Fibroblast of the aortic adventitia (primary cell): Measurements from ENCODE around the gene RPL29. TPM values are rescaled to one million over a fixed set of nuclear protein-coding genes. Genes with fewer than 3 reads are reported as not detected.

Experiments used
- DNase-seq: peaks from one replicate; pipeline ENCODE4 v3.0.0-alpha.2; 2010; ENCODE audit warnings: low read depth
- H3K4me3 ChIP-seq: 2 replicates; pipeline ENCODE4 v1.5.1; 2011; ENCODE audit warnings: low read depth, mild to moderate bottlenecking, control low read depth, low read length, moderate library complexity
- CTCF ChIP-seq: IDR thresholded peaks from 2 replicates; pipeline ENCODE4 v1.5.1; 2011; ENCODE audit warnings: mild to moderate bottlenecking, low read length, control low read depth, inconsistent platforms; ENCODE audit not compliant: insufficient read depth
- small RNA-seq: library from RNA; depleted of rRNA; stranded (forward); fragments of <200 nt; gene quantifications from one replicate; pipeline ENCODE3, GENCODE V24; 2012
- total RNA-seq: library from RNA; depleted of rRNA; stranded (reverse); fragments of >200 nt; gene quantifications from 2 replicates; pipeline ENCODE4 v1.2.3, GENCODE V29; 2012; ENCODE audit warnings: low replicate concordance

Gene RPL29
- total RNA-seq, 1 donor = 1,532 TPM

GRCh38 chr3:51945926-51946705 is 49.6 kb downstream of the RPL29 start:
- no peak overlapping the region for H3K4me3 ChIP-seq
- DNase-seq = no peak
- no peak for TF ChIP-seq CTCF

GRCh38 chr3:51945031-51945840 is 50.5 kb downstream of the RPL29 start:
- TF ChIP-seq CTCF = no peak
- no peak overlapping the region for H3K4me3 ChIP-seq
- DNase-seq = no peak

- no peak overlapping the region for H3K4me3 ChIP-seq
- TF ChIP-seq CTCF = no peak
- DNase-seq = no peak
Measured at GRCh38 chr3:51944451-51945021, 51.2 kb downstream of the RPL29 start.

Small RNAs within 50 kb of the gene (small RNA-seq; reads per million reads assigned to genes)
- not detected for gene AC115284.1

Other genes starting within 250 kb of the RPL29 start
- not detected in 2 replicates for gene IQCF6, start 216.7 kb downstream of the RPL29 start, total RNA-seq
- not detected in 2 replicates for gene IQCF2, start 134.3 kb downstream of the RPL29 start, total RNA-seq
- gene IQCF5, start 120.3 kb downstream of the RPL29 start, total RNA-seq = not detected in 2 replicates
- gene IQCF1, start 92.5 kb downstream of the RPL29 start, total RNA-seq = not detected in 2 replicates
- gene RRP9, start 54.0 kb downstream of the RPL29 start, total RNA-seq = 16.3 and 16.9 TPM in 2 replicates
- 14.6 and 27.1 TPM in 2 replicates for gene PARP3, start 53.5 kb downstream of the RPL29 start, total RNA-seq
- gene GPR62, start 40.5 kb downstream of the RPL29 start, total RNA-seq = 0.09 TPM in 1 of 2 replicates, not detected in the other
- gene PCBP4, start 28.4 kb downstream of the RPL29 start, total RNA-seq = 19.0 and 33.3 TPM in 2 replicates
- 11.0 and 36.3 TPM in 2 replicates for gene ABHD14B, start 21.8 kb downstream of the RPL29 start, total RNA-seq
- 7.4 and 13.8 TPM in 2 replicates for gene ABHD14A, start 20.8 kb downstream of the RPL29 start, total RNA-seq
- 26.7 and 28.7 TPM in 2 replicates for gene ACY1, start 12.4 kb downstream of the RPL29 start, total RNA-seq
- 2.9 and 12.8 TPM in 2 replicates for gene DUSP7, start 60.7 kb upstream of the RPL29 start, total RNA-seq
- gene POC1A, start 158.5 kb upstream of the RPL29 start, total RNA-seq = 1.3 and 10.0 TPM in 2 replicates
- gene ALAS1, start 202.3 kb upstream of the RPL29 start, total RNA-seq = 18.8 and 40.8 TPM in 2 replicates
- not detected in 2 replicates for gene TLR9, start 229.8 kb upstream of the RPL29 start, total RNA-seq
- 97.5 and 109 TPM in 2 replicates for gene TWF2, start 243.3 kb upstream of the RPL29 start, total RNA-seq
- gene PPM1M, start 249.9 kb upstream of the RPL29 start, total RNA-seq = 27.4 and 42.4 TPM in 2 replicates